HepG2 (cell line): Measurements from ENCODE around the gene ZFP28. TPM values are rescaled to one million over a fixed set of nuclear protein-coding genes. Genes with fewer than 3 reads are reported as not detected.
A peak's percentile ranks its signal among the peaks of the same experiment; 100 is the strongest.

ENCODE experiments used
- ATF2 ChIP-seq: sonication (generic); formaldehyde crosslinking; IDR thresholded peaks from 2 replicates; pipeline ENCODE4 v1.4.0; 2020; ENCODE audit warnings: missing genetic modification reagents
- ATF4 ChIP-seq, 2 experiments: fragments of 450-650 bp in 1 of 2; sonication (generic) in 1 of 2; formaldehyde crosslinking; IDR thresholded peaks; 2 replicates each; pipeline versions ENCODE4 v1.5.0 to v1.8.0; 2020 to 2022; ENCODE audit warnings: mild to moderate bottlenecking in 1 of 2, missing genetic modification reagents in 1 of 2
- HCFC1 ChIP-seq: fragments of 150-350 bp; IDR thresholded peaks from 2 replicates; pipeline ENCODE4 v1.6.1; 2014; ENCODE audit warnings: low read depth, low read length
- KLF15 ChIP-seq: sonication (generic); formaldehyde crosslinking; IDR thresholded peaks from 2 replicates; pipeline ENCODE4 v1.8.1; 2023; ENCODE audit warnings: borderline replicate concordance, mild to moderate bottlenecking, inconsistent platforms, missing genetic modification reagents, mixed read lengths
- NFIC ChIP-seq: IDR thresholded peaks from 2 replicates; pipeline ENCODE4 v1.6.1; 2012; ENCODE audit warnings: mild to moderate bottlenecking, low read length, inconsistent platforms
- RBFOX2 ChIP-seq: fragments of 200-400 bp; formaldehyde crosslinking; IDR thresholded peaks from 2 replicates; pipeline ENCODE4 v1.6.1; 2017; ENCODE audit warnings: low read depth, mild to moderate bottlenecking, low read length
- SALL2 ChIP-seq: sonication (generic); formaldehyde crosslinking; IDR thresholded peaks from 2 replicates; pipeline ENCODE4 v1.8.1; 2023; ENCODE audit warnings: mild to moderate bottlenecking, missing genetic modification reagents, inconsistent platforms
- SRY ChIP-seq: sonication (generic); formaldehyde crosslinking; IDR thresholded peaks from 2 replicates; pipeline ENCODE4 v1.8.0; 2022; ENCODE audit warnings: mild to moderate bottlenecking, missing genetic modification reagents
- TARDBP ChIP-seq: sonication (generic); formaldehyde crosslinking; IDR thresholded peaks from 2 replicates; pipeline ENCODE4 v1.8.0; 2022; ENCODE audit warnings: mild to moderate bottlenecking, missing genetic modification reagents
- TMF1 ChIP-seq: sonication (generic); formaldehyde crosslinking; IDR thresholded peaks from 2 replicates; pipeline ENCODE4 v1.8.1; 2022; ENCODE audit warnings: low read depth, missing genetic modification reagents
- ZGPAT ChIP-seq: IDR thresholded peaks from 2 replicates; pipeline ENCODE4 v1.6.1; 2016; ENCODE audit warnings: mild to moderate bottlenecking
- ZNF318 ChIP-seq: sonication (generic); formaldehyde crosslinking; IDR thresholded peaks from 2 replicates; pipeline ENCODE4 v1.4.0; 2020; ENCODE audit warnings: mild to moderate bottlenecking, missing genetic modification reagents
- ZNF362 ChIP-seq: sonication (generic); formaldehyde crosslinking; IDR thresholded peaks from 2 replicates; pipeline ENCODE4 v1.4.0; 2020; ENCODE audit warnings: missing genetic modification reagents, mild to moderate bottlenecking, borderline replicate concordance
- ZNF589 ChIP-seq: sonication (generic); formaldehyde crosslinking; conservative IDR thresholded peaks from 2 replicates; pipeline ENCODE4 v1.8.0; 2022; ENCODE audit warnings: mild to moderate bottlenecking, moderate library complexity, missing genetic modification reagents
- polyA plus RNA-seq, 8 experiments: library from polyadenylated mRNA; depleted of rRNA in 3 of 8; stranded (reverse) in 7 of 8; unstranded in 1 of 8; fragments of >200 nt; fragmentation: Illumina TruSeq in 4 of 8; extraction: Trizol in 4 of 8; gene quantifications; 2 replicates each; pipeline versions ENCODE4 v1.2.1 to v1.2.3, GENCODE V29; 2011 to 2016; ENCODE audit warnings: low read depth in 4 of 8, missing spikeins in 1 of 8, mixed read lengths in 1 of 8; ENCODE audit not compliant: insufficient read depth in 1 of 8
- total RNA-seq, 5 experiments: library from RNA; depleted of rRNA; stranded (reverse); fragments of >200 nt; fragmentation: Illumina TruSeq; extraction: Trizol; gene quantifications; 2 replicates each; pipeline ENCODE4 v1.2.3, GENCODE V29; 2016; ENCODE audit warnings: low read depth in 1 of 5

Gene ZFP28
- total and polyA plus RNA-seq, 2 of the 13 experiments (the other 11 are each of a cell fraction or from before 2014, with no cell fraction given) = not detected

- TF ChIP-seq ZNF589 (CRISPR knock-in tag) (peak; percentile 84; the same call in 1 of the 2 replicates), RBFOX2 (peak; percentile 83), HCFC1 (peak; percentile 77), SALL2 (CRISPR knock-in tag) (peak; percentile 84; the same call in 1 of the 2 replicates), NFIC (no peak), TARDBP (CRISPR knock-in tag) (peak; percentile 52), ZGPAT (CRISPR knock-in tag) (peak; percentile 70; the same call in 1 of the 2 replicates), ZNF318 (CRISPR knock-in tag) (no peak), KLF15 (CRISPR knock-in tag) (no peak), TMF1 (CRISPR knock-in tag) (peak; percentile 84; the same call in 1 of the 2 replicates), ATF2 (CRISPR knock-in tag) (0 out of 2 replicates have a peak, but pooled peaks have one; percentile 21), ATF4 (CRISPR knock-in tag; IDR thresholded peaks at IDR 0.05) (0 out of 4 replicates have a peak, but pooled peaks of 1 of the 2 experiments have one; percentile 11), ZNF362 (CRISPR knock-in tag) (peak; percentile 81; the same call in 1 of the 2 replicates), SRY (CRISPR knock-in tag) (0 out of 2 replicates have a peak, but pooled peaks have one; percentile 39)
Measured at GRCh38 chr19:56594783-56595547, 56.2 kb downstream of the ZFP28 start, which contains the start of gene ZNF71 (continued).
